ENCODE data around the gene ZFAND6. TPM values are rescaled to one million over a fixed set of nuclear protein-coding genes. Genes with fewer than 3 reads are reported as not detected.

Gene ZFAND6
- total RNA-seq, 4 donors from 2014 or later = 215 to 324 (median 226) TPM

DNA sequence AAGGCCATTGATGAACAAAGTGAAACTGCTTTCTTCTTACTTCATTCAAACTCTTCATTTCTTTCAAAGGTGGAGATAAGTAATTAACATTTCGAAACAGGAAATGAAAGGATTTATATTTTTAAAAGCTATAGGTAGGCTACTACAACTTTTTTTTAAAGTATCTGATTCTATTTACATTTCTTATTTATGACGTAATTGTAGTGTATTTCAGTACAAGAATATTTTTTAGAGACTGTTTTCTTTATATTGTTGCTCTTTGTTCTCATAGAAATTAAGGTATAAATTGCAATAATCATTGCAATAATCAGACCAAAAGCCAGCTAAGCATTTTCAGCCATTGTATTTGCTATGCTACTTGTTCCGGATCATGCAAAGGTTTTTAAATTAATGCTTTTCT, 13.7 kb downstream of the ZFAND6 start:
- no peaks in the 10 kb centered on the region for H3K27me3 ChIP-seq
- no peaks in the 10 kb centered on the region for H3K9me3 ChIP-seq
- peaks cover 32 to 39% of the 10 kb centered on the region in 2 donors for H3K4me1 ChIP-seq
- H3K27ac ChIP-seq = no peak overlapping the region
- intact Hi-C loops (cut with DNase I) = no loop called here
- 43% methylated on average over 3 of the region's 3 CpGs for WGBS, 2 donors
- no peaks in the 10 kb centered on the region for H3K36me3 ChIP-seq
- DNase-seq = no peak
- H3K4me3 ChIP-seq (replicated peaks in 1 of 3) = no peak overlapping the region
- TF ChIP-seq POLR2A (IDR thresholded peaks at IDR 0.05) = no peak
- TF ChIP-seq, protein P1, sequence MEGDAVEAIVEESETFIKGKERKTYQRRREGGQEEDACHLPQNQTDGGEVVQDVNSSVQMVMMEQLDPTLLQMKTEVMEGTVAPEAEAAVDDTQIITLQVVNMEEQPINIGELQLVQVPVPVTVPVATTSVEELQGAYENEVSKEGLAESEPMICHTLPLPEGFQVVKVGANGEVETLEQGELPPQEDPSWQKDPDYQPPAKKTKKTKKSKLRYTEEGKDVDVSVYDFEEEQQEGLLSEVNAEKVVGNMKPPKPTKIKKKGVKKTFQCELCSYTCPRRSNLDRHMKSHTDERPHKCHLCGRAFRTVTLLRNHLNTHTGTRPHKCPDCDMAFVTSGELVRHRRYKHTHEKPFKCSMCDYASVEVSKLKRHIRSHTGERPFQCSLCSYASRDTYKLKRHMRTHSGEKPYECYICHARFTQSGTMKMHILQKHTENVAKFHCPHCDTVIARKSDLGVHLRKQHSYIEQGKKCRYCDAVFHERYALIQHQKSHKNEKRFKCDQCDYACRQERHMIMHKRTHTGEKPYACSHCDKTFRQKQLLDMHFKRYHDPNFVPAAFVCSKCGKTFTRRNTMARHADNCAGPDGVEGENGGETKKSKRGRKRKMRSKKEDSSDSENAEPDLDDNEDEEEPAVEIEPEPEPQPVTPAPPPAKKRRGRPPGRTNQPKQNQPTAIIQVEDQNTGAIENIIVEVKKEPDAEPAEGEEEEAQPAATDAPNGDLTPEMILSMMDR (IDR thresholded peaks at IDR 0.05) = no peak

DNA sequence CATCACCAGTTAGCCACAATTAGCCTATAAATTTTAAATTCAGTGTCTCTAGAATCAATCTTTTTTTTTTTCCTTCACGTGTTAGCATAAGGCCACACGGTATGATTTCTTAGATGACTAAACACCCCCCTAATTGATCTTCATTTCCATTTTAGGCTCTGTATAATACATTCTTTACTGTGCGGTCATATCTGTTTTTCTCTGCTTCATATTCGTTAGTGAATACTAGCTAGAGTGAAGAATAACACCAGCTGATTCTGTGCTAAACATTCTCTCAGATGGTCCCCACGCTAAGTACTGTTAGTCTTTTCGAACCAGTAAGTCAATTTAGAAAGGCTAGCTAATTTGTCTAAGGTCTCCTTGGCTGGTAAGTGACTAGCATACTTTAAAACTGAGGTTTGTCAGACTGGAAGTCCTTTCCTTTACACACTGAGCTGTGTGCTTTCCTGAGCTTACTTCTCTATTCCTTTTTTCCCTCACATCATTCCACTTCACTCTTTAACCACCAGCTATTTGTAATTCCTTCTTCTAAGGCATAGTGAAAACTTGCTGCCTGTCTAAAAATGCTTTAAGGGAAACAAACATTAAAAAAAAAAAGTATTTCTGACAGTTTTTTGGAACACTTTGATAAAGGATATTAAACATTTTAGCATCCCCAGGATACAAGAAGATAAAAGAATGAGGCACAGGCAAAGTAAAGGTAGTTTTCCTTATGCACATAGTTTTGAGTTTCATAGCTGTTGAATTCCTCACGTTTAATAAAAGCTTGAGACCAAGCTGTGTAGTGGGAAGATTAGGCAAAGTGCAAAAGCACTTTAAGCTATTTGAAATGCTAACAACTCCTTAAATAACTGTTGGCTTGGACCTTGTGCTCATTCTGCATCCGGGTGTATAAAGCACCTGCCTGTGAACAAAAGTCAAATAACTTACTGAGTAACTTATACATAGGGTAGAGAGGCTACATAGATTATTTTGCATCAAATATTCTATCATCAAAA, 17.1 kb downstream of the ZFAND6 start:
- no peak for DNase-seq
- 57 to 62% methylated on average over 8 of the region's 8 CpGs for WGBS, 2 donors
- Histone ChIP-seq H3K4me1 (peaks cover 17 to 24% of the 10 kb centered on the region in 2 donors), H3K27me3 (no peaks in the 10 kb centered on the region), H3K9me3 (no peaks in the 10 kb centered on the region), H3K27ac (peak overlapping the region in 2 of 3 donors; percentile 12 to 18), H3K36me3 (no peaks in the 10 kb centered on the region), H3K4me3 (replicated peaks in 1 of 3) (no peak overlapping the region)
- intact Hi-C loops (cut with DNase I) = no loop called here
- no peak for TF ChIP-seq POLR2A (IDR thresholded peaks at IDR 0.05)
- TF ChIP-seq, protein P1 (IDR thresholded peaks at IDR 0.05) = no peak

DNA sequence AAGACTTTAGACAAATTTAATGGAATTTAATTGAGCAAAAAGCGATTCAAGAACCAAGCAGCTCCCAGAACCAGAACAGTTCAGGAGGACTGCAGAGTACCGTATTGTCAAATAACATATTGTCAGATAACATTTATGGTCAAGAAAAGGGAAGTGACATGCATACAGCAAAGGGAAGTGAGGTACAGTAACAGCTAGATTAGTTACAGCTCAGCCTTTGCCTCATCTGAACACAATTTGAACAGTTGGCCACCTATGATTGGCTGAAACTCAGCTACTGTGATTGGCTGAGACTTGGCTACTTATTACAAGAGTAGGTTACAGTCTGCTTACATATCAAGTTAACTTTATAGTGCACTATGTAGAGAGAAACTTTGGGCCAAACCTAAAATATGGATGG, 21.9 kb downstream of the ZFAND6 start:
- Histone ChIP-seq H3K4me3 (replicated peaks in 1 of 3) (no peak overlapping the region), H3K27me3 (no peaks in the 10 kb centered on the region), H3K27ac (no peak overlapping the region), H3K4me1 (peaks cover 7 to 17% of the 10 kb centered on the region in 2 donors), H3K9me3 (no peaks in the 10 kb centered on the region), H3K36me3 (no peaks in the 10 kb centered on the region)
- DNase-seq = no peak
- intact Hi-C loops (cut with DNase I) = no loop called here
- WGBS, 2 donors = 92 to 95% methylated on average over 2 of the region's 2 CpGs
- TF ChIP-seq, protein P1 (IDR thresholded peaks at IDR 0.05) = no peak
- TF ChIP-seq POLR2A (IDR thresholded peaks at IDR 0.05) = no peak

DNA sequence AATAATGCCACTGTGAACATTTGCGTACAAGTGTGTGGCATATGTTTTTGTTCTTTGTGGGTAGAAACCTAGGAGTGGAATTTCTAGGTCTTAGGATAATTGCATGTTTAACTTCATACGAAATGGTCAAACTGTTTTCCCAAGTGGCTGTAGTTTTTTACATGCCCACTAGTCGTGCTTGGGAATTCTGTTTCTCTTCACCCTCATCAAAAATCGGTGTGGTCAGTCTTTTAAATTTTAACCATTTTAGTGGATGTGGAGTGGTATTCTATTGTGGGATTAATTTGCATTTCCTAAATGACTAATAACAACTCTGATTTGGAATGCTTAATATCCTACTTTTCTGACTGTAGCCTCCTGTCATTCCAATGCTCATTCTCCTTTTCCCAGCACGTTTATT, 27.6 kb downstream of the ZFAND6 start:
- Histone ChIP-seq H3K4me3 (replicated peaks in 1 of 3) (no peak overlapping the region), H3K4me1 (peaks cover 1 to 7% of the 10 kb centered on the region in 2 donors), H3K9me3 (no peaks in the 10 kb centered on the region), H3K27ac (no peak overlapping the region), H3K36me3 (no peaks in the 10 kb centered on the region), H3K27me3 (no peaks in the 10 kb centered on the region)
- 44 to 54% methylated on average over 5 of the region's 5 CpGs for WGBS, 2 donors
- DNase-seq = no peak
- intact Hi-C loops (cut with DNase I) = no loop called here
- no peak for TF ChIP-seq POLR2A (IDR thresholded peaks at IDR 0.05)
- TF ChIP-seq, protein P1 (IDR thresholded peaks at IDR 0.05) = peak in 1 of 6 experiments; percentile 9

DNA sequence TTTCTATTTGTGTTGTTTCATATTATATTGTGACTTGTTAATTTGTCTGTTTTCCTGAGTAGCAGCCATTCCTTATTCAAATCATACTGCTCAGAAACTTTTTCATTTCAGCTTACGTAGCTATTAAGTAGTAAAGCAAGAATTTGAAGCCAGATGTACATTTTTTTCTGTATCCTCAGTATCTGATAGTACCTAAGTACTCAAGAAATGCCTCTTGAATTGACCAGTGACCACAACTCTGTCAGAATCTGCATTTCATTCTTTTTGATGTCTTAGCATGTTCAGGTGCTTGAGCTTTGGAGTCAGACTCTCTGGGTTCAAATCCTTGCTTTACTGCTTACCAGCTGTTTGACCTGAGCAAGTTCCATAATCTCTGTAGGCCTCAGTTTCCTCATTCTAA, 30.6 kb downstream of the ZFAND6 start:
- WGBS, 2 donors = 95 to 98% methylated on average over 1 of the region's 1 CpG
- no peak overlapping the region for H3K4me3 ChIP-seq (replicated peaks in 1 of 3)
- intact Hi-C loops (cut with DNase I) = no loop called here
- no peaks in the 10 kb centered on the region for H3K27me3 ChIP-seq
- TF ChIP-seq, protein P1 (IDR thresholded peaks at IDR 0.05) = no peak
- TF ChIP-seq POLR2A (IDR thresholded peaks at IDR 0.05) = no peak
- no peaks in the 10 kb centered on the region for H3K9me3 ChIP-seq
- H3K36me3 ChIP-seq = no peaks in the 10 kb centered on the region
- no peak for DNase-seq
- peaks cover 18 to 20% of the 10 kb centered on the region in 2 donors for H3K4me1 ChIP-seq
- H3K27ac ChIP-seq = no peak overlapping the region

All from thyroid gland (tissue), 4 donors.